IPS DF 19.7 (cell line): ENCODE results near the gene NFATC1.

Experiments
- DNase-seq: peaks from one replicate; pipeline ENCODE4 v3.0.0-alpha.2; 2013; ENCODE audit warnings: low read depth, low spot score

Gene NFATC1

DNA sequence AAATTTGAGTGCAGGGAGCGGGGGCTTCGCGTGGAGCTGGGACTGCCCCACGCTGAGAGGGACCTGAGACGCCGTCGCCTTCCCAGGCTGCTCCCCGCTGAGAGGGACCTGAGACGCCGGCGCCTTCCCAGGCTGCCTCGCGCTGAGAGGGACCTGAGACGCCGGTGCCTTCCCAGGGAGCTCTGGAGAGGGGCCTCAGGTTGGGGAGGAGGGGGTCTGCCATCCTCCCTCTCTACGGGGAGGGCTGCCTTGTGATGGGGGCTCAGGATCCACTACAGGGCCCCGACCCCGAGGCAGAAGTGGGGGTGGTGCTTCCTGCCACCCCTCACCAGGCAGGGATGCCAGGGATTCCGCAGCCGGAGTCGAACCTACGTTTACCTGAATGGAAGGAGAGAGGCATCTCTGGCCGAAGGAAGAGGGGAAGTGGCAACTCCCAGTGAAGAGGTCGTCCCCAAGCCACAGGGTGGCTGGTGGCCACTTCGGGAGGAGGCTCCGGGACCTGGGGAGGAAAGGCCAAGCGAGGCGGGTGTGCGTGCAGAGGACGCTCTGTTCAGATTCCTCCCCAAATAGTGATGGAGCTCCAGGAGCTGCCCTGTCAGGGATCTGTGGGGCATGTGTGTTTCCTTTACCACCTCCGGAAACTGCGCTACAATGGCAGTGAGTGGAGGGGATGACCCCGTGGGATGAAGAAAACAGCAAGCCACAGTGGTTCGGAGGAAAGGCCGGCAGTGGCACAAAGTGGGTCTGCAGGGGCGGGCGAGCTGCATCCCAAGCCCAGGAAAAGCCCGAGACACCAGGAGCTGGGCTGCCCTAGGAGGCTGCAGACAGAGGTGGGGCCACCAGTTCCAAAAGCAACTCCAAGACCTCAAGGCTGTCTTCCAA lies 175.7 kb downstream of the NFATC1 start:
- no peak for DNase-seq

- DNase-seq: no peak
These were observed 176.5 kb downstream of the NFATC1 start for GRCh38 chr18:79572093-79572780.

DNA sequence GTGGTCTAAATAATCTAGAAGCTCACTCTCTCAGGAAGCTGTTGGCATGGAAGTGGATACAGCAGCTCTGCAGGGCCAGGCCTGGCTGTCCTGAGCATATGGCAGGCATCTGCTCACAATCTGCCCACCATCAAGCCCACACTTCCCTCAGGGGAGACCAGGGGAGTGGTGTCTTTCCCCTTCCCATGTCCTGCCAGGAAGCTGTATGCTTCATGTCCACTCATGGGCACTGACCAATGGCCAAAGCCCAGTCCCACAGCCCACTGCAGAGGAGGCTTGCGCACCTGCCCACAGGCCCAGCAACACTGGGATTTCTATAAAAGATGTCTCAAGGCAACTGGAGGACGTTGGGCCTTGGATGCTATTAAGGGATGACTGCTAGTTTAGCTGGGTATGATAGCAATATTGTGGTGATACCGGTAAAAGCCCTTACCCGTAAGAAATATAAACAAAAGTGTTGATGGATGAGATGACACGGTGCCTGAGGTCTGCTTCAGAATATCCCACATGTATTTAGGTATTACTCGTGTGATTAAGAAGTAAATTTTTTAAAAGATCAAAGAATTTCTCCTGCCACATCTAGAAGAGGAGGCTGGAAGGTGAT lies 177.2 kb downstream of the NFATC1 start:
- DNase-seq: no peak

DNA sequence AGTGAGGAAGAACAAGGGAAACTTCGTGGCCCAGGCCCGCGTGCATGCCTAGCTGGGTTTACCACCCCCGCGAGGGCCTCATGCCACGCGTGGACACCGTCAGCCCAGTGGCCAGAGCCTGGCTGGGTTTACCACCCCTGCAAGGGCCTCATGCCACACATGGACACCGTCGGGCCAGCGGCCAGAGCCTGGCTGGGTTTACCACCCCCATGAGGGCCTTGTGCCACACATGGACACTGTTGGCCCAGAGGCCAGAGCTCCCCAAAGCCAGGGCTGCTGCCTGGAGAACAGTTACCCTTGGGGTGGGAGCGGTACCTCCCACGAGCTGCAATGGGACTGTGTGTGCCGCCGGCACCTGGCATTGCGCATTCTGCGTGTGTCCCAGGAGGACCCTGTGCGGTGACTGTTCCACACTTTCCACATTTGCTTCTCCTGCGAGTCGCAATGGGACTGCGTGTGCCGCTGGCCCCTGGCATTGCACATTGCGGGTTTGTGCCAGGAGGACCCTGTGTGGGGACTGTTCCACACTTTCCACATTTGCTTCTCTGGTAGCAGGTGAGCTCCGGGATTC lies 178.3 kb downstream of the NFATC1 start:
- no peak for DNase-seq

GRCh38 chr18:79574938-79575525 lies 179.3 kb downstream of the NFATC1 start:
- no peak for DNase-seq

DNA sequence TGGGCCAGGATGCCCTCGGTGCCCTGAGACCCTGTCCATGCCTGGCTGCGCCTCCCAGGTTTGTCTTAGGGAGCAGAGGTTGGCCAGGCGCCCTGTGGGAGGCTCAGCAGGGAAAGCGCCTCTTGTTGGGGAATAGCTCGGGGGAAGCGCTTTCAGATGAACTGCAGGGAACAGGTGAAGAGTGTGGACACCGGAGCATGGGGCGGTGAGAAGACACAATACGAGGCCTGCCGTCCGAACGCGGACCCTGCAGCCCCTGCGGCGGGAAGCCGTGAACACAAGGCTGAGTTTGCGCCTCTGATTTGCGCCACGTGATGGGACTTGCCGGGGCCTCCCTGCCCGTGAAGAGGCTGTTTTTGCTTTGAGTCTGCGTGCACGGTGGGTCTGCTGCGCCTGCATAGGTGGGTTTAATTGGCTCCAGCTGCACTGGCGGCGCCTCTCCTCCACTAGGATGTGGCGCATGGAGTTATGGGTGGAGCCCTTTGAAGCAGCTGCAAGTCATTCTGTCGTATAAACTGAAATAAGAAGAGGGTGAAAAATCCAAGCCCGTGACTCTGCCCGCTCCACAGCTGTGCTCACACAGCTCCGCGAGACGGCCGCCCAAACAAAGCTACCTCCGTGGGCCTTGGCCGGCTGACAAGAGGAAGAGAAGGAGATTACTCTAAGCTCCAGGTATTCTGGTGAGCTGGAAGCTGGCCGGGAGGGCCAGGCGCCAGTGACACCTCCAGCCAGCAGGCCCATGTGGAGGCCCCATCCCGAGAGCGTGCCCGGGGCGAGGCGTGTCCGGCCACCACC lies 180.4 kb downstream of the NFATC1 start:
- no peak for DNase-seq

- DNase-seq: no peak
These were observed 181.1 kb downstream of the NFATC1 start for GRCh38 chr18:79576686-79577351.

- no peak for DNase-seq
These were observed 182.0 kb downstream of the NFATC1 start for GRCh38 chr18:79577451-79578395.

- DNase-seq: no peak
These were observed 182.9 kb downstream of the NFATC1 start for GRCh38 chr18:79578396-79579260.
